Measurements from ENCODE around the gene PRRG2.
"Not testable (repeated sequence)": the region's sequence is repeated elsewhere in the genome, so short reads cannot be mapped to it uniquely, and the experiment has no call there.

PRRG2 gene

DNA sequence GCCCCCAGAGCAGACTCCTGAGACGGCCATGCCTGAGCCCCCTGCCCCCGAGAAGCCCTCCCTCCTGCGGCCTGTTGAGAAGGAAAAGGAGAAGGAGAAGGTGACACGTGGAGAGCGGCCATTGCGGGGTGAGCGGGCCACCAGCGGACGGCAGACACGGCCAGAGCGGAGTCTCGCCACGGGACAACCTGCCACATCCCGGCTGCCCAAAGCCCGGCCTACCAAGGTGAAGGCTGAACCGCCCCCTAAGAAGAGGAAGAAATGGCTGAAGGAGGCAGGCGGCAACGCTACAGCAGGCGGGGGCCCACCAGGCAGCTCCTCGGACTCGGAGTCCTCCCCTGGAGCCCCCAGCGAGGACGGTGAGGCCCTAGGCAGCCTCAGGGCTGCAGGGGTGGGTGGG is 34.7 kb downstream of the PRRG2 start:
- Histone ChIP-seq H3K9ac (ENCODE audit: low read depth, low read length) (no peak overlapping the region), H3K36me3 (ENCODE audit: insufficient read depth, low read length) (peaks cover 82% of the 10 kb centered on the region), H3K27me3 (ENCODE audit: insufficient read depth, low read length) (no peaks in the 10 kb centered on the region), H3K9me3 (ENCODE audit: insufficient read depth, low read depth, low read length) (no peaks in the 10 kb centered on the region), H3K4me1 (ENCODE audit: insufficient read depth, low read length) (no peaks in the 10 kb centered on the region), H3K27ac (ENCODE audit: low read depth, low read length) (no peak overlapping the region), H3K4me3 (ENCODE audit: low read length) (no peak overlapping the region)
- WGBS = 96% methylated on average over 23 of the region's 23 CpGs

DNA sequence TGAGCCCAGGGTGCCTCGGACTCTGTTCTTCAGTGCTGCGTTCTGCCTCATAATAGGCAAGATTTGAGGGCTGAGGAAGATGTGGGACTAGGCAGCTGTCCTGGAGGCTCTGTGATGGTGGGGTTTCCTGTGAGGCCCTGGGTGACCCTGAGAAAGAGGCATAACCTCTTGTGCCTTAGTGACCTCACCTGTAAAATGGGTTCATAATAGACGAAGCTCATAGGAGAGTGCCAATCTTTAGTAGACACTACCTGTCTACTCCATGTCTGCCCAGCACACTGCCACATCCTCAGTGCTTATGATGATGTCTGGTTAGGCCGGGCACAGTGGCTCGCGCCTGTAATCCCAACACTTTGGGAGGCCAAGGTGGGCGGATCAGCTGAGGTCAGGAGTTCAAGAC is 35.4 kb downstream of the PRRG2 start:
- H3K4me1 ChIP-seq (ENCODE audit: insufficient read depth, low read length) = no peaks in the 10 kb centered on the region
- H3K27me3 ChIP-seq (ENCODE audit: insufficient read depth, low read length) = no peaks in the 10 kb centered on the region
- peaks cover 81% of the 10 kb centered on the region for H3K36me3 ChIP-seq (ENCODE audit: insufficient read depth, low read length)
- H3K9ac ChIP-seq (ENCODE audit: low read depth, low read length) = no peak overlapping the region
- H3K27ac ChIP-seq (ENCODE audit: low read depth, low read length) = no peak overlapping the region
- no peaks in the 10 kb centered on the region for H3K9me3 ChIP-seq (ENCODE audit: insufficient read depth, low read depth, low read length)
- 95% methylated on average over 7 of the region's 7 CpGs for WGBS
- no peak overlapping the region for H3K4me3 ChIP-seq (ENCODE audit: low read length)

DNA sequence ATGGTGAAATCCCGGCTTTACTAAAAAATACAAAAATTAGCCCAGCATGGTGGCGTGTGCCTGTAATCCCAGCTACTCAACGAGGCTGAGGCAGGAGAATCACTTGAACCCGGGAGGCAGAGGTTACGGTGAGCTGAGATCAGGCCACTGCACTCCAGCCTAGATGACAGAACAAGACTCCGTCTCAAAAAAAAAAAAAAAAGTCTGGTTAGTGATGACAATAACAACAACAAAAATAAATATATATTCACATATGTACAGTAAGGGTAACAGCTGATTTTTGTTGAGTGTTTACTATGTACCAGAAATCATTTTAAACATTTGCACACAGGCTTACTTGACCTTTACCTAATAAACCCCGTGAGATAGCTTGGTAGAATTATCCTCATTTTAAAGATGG is 35.8 kb downstream of the PRRG2 start:
- H3K9ac ChIP-seq (ENCODE audit: low read depth, low read length) = no peak overlapping the region
- peaks cover 85% of the 10 kb centered on the region for H3K36me3 ChIP-seq (ENCODE audit: insufficient read depth, low read length)
- H3K27ac ChIP-seq (ENCODE audit: low read depth, low read length) = no peak overlapping the region
- WGBS = 95% methylated on average over 6 of the region's 7 CpGs
- H3K4me1 ChIP-seq (ENCODE audit: insufficient read depth, low read length) = no peaks in the 10 kb centered on the region
- H3K27me3 ChIP-seq (ENCODE audit: insufficient read depth, low read length) = no peaks in the 10 kb centered on the region
- H3K4me3 ChIP-seq (ENCODE audit: low read length) = no peak overlapping the region
- H3K9me3 ChIP-seq (ENCODE audit: insufficient read depth, low read depth, low read length) = no peaks in the 10 kb centered on the region

- H3K36me3 ChIP-seq (ENCODE audit: insufficient read depth, low read length) = peaks cover 82% of the 10 kb centered on the region
- H3K27me3 ChIP-seq (ENCODE audit: insufficient read depth, low read length); H3K9me3 ChIP-seq (ENCODE audit: insufficient read depth, low read depth, low read length); H3K4me3 ChIP-seq (ENCODE audit: low read length); H3K27ac ChIP-seq (ENCODE audit: low read depth, low read length); H3K9ac ChIP-seq (ENCODE audit: low read depth, low read length); H3K4me1 ChIP-seq (ENCODE audit: insufficient read depth, low read length): not testable (repeated sequence)
- WGBS = 98% methylated on average over 13 of the region's 13 CpGs
Observed at GRCh38 chr19:49617860-49618259, 36.7 kb downstream of the PRRG2 start.

GRCh38 chr19:49624967-49625910 is 44.1 kb downstream of the PRRG2 start:
- H3K4me1 ChIP-seq (ENCODE audit: insufficient read depth, low read length) = no peaks in the 10 kb centered on the region
- peaks cover 50% of the 10 kb centered on the region for H3K36me3 ChIP-seq (ENCODE audit: insufficient read depth, low read length)

GRCh38 chr19:49626226-49626625 is 45.1 kb downstream of the PRRG2 start:
- Histone ChIP-seq H3K4me1 (ENCODE audit: insufficient read depth, low read length) (no peaks in the 10 kb centered on the region), H3K9ac (ENCODE audit: low read depth, low read length) (no peak overlapping the region), H3K27me3 (ENCODE audit: insufficient read depth, low read length) (no peaks in the 10 kb centered on the region), H3K36me3 (ENCODE audit: insufficient read depth, low read length) (peaks cover 46% of the 10 kb centered on the region), H3K27ac (ENCODE audit: low read depth, low read length) (no peak overlapping the region), H3K4me3 (ENCODE audit: low read length) (no peak overlapping the region), H3K9me3 (ENCODE audit: insufficient read depth, low read depth, low read length) (no peaks in the 10 kb centered on the region)
- WGBS = 99% methylated on average over 10 of the region's 11 CpGs

More at GRCh38 chr19:49624967-49625910, 44.1 kb downstream of the PRRG2 start:
- Histone ChIP-seq H3K4me3 (ENCODE audit: low read length) (no peak overlapping the region), H3K27me3 (ENCODE audit: insufficient read depth, low read length) (no peaks in the 10 kb centered on the region), H3K9ac (ENCODE audit: low read depth, low read length) (no peak overlapping the region), H3K27ac (ENCODE audit: low read depth, low read length) (no peak overlapping the region), H3K9me3 (ENCODE audit: insufficient read depth, low read depth, low read length) (no peaks in the 10 kb centered on the region)
- WGBS = 93% methylated on average over 23 of the region's 27 CpGs

DNA sequence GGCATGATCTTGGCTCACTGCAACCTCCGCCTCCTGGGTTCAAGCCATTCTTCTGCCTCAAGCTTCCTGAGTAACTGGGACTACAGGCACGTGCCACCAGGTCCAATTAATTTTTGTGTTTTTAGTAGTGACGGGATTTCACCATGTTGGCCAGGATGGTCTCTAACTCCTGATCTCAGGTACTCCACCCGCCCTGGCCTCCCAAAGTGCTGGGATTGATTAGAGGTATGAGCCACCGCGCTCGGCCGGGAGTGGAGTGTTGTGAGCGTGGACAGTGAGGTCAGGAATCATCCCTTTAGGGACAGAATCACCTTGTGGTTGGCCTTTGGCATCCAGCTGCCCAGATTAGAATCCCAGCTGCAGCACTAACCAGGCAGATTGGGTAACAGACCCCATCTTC is 48.5 kb downstream of the PRRG2 start:
- Histone ChIP-seq H3K9ac (ENCODE audit: low read depth, low read length) (no peak overlapping the region), H3K4me3 (ENCODE audit: low read length) (no peak overlapping the region), H3K36me3 (ENCODE audit: insufficient read depth, low read length) (peaks cover 27% of the 10 kb centered on the region), H3K9me3 (ENCODE audit: insufficient read depth, low read depth, low read length) (no peaks in the 10 kb centered on the region), H3K27ac (ENCODE audit: low read depth, low read length) (no peak overlapping the region), H3K27me3 (ENCODE audit: insufficient read depth, low read length) (no peaks in the 10 kb centered on the region), H3K4me1 (ENCODE audit: insufficient read depth, low read length) (no peaks in the 10 kb centered on the region)
- 97% methylated on average over 9 of the region's 9 CpGs for whole genome bisulfite sequencing

DNA sequence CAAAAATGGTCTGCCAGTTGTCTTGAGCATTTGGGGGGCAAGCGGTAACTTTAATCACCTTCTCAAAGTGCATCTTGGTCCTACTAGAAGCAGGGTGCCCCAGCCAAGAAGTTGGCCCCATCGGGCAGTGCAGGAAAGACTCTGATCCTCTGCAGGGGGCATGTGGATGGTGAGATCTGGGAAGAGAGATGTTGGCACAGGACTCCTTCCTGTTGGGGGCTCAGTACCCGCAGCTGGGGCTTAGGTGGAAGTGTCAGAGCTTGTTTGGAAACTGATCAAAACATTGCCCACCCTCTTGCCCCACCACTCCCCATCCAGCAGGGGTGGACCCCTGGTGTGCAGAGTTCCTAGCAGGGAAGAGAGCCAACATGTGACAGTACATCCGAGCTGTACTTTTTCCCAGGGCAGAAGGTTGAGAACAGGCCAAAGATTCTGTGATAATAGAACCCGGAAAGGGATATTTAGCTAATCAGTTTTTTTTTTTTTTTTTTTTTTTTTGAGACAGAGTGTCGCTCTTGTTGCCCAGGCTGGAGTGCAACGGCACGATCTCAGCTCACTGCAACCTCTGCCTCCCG is 50.0 kb downstream of the PRRG2 start:
- Histone ChIP-seq H3K27me3 (ENCODE audit: insufficient read depth, low read length) (no peaks in the 10 kb centered on the region), H3K9ac (ENCODE audit: low read depth, low read length) (no peak overlapping the region), H3K4me1 (ENCODE audit: insufficient read depth, low read length) (no peaks in the 10 kb centered on the region), H3K36me3 (ENCODE audit: insufficient read depth, low read length) (peaks cover 20% of the 10 kb centered on the region), H3K4me3 (ENCODE audit: low read length) (no peak overlapping the region), H3K27ac (ENCODE audit: low read depth, low read length) (no peak overlapping the region), H3K9me3 (ENCODE audit: insufficient read depth, low read depth, low read length) (no peaks in the 10 kb centered on the region)
- WGBS = 92% methylated on average over 9 of the region's 9 CpGs

GRCh38 chr19:49631610-49632192 is 50.6 kb downstream of the PRRG2 start:
- Histone ChIP-seq H3K27me3 (ENCODE audit: insufficient read depth, low read length) (no peaks in the 10 kb centered on the region), H3K9ac (ENCODE audit: low read depth, low read length) (no peak overlapping the region), H3K4me3 (ENCODE audit: low read length) (no peak overlapping the region), H3K9me3 (ENCODE audit: insufficient read depth, low read depth, low read length) (no peaks in the 10 kb centered on the region), H3K27ac (ENCODE audit: low read depth, low read length) (no peak overlapping the region), H3K4me1 (ENCODE audit: insufficient read depth, low read length) (no peaks in the 10 kb centered on the region), H3K36me3 (ENCODE audit: insufficient read depth, low read length) (peaks cover 14% of the 10 kb centered on the region)
- 94% methylated on average over 19 of the region's 19 CpGs for WGBS

DNA sequence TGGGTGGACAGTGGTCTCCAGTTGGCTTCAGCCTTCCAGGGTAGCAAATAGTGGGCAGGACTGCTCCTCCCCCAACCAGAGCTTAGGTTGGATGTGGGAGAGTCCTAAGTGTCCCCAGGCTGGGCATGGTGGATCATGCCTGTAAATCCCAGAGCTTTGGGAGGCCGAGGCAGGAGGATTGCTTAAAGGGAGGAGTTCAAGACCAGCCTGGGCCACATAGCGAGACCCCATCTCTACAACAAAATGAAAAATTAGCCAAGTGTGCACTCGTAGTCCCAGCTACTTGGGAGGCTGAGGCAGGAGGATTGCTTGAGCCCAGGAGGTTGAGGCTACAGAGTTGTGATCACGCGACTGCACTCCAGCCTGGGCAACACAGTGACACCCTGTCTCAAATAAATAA is 51.5 kb downstream of the PRRG2 start:
- WGBS = 98% methylated on average over 5 of the region's 5 CpGs
- H3K9ac ChIP-seq (ENCODE audit: low read depth, low read length) = no peak overlapping the region
- no peaks in the 10 kb centered on the region for H3K4me1 ChIP-seq (ENCODE audit: insufficient read depth, low read length)
- H3K27me3 ChIP-seq (ENCODE audit: insufficient read depth, low read length) = no peaks in the 10 kb centered on the region
- H3K9me3 ChIP-seq (ENCODE audit: insufficient read depth, low read depth, low read length) = no peaks in the 10 kb centered on the region
- H3K36me3 ChIP-seq (ENCODE audit: insufficient read depth, low read length) = peaks cover 8% of the 10 kb centered on the region
- H3K27ac ChIP-seq (ENCODE audit: low read depth, low read length) = no peak overlapping the region
- H3K4me3 ChIP-seq (ENCODE audit: low read length) = no peak overlapping the region

DNA sequence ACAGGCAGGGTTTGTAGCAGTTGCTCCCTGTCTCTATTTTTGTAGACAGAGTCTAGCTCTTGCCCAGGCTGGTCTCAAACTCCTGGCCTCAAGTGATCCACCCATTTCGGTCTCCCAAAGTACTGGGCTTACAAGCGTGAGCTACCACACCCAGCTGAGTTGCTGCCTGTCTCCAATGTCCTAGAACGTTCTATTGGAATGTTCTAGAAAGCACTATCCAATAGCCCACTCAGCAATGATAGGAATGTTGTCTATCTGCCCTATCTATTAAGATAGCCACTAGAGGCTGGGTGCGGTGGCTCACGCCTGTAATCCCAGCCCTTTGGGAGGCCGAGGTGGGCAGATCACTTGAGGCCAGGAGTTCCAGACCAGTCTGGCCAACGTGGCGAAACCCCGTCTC is 52.2 kb downstream of the PRRG2 start:
- H3K4me1 ChIP-seq (ENCODE audit: insufficient read depth, low read length); H3K27me3 ChIP-seq (ENCODE audit: insufficient read depth, low read length); H3K9ac ChIP-seq (ENCODE audit: low read depth, low read length); H3K9me3 ChIP-seq (ENCODE audit: insufficient read depth, low read depth, low read length); H3K36me3 ChIP-seq (ENCODE audit: insufficient read depth, low read length); H3K27ac ChIP-seq (ENCODE audit: low read depth, low read length); H3K4me3 ChIP-seq (ENCODE audit: low read length): not testable (repeated sequence)
- WGBS = 89% methylated on average over 9 of the region's 9 CpGs

Measured in HUES64 (cell line).